IgD-negative memory B cell (primary cell): Measurements from ENCODE around the gene ONECUT2. TPM values are rescaled to one million over a fixed set of nuclear protein-coding genes. Genes with fewer than 3 reads are reported as not detected.
"Not testable (repeated sequence)": the region's sequence is repeated elsewhere in the genome, so short reads cannot be mapped to it uniquely, and the experiment has no call there.

ENCODE experiments used
- H3K27ac Mint-ChIP-seq, 3 donors: one replicate each; pipeline ENCODE4 v1.8.0; 2020 to 2022; ENCODE audit warnings: mild to moderate bottlenecking in 3 of 3, mixed read lengths in 3 of 3, moderate library complexity in 1 of 3
- H3K27me3 Mint-ChIP-seq: one replicate; pipeline ENCODE4 v1.8.0; 2021; ENCODE audit warnings: mixed read lengths
- H3K36me3 Mint-ChIP-seq: one replicate; pipeline ENCODE4 v1.8.0; 2020; ENCODE audit warnings: mild to moderate bottlenecking, mixed read lengths
- H3K4me1 Mint-ChIP-seq, 3 donors: one replicate each; pipeline ENCODE4 v1.8.0; 2020 to 2022; ENCODE audit warnings: mixed read lengths in 3 of 3, mild to moderate bottlenecking in 1 of 3
- H3K4me3 Mint-ChIP-seq, 4 donors: one replicate each; pipeline ENCODE4 v1.8.0; 2020 to 2022; ENCODE audit warnings: mild to moderate bottlenecking in 4 of 4, mixed read lengths in 4 of 4, moderate library complexity in 3 of 4
- H3K9me3 Mint-ChIP-seq, 3 donors: one replicate each; pipeline ENCODE4 v1.8.0; 2020 to 2021; ENCODE audit warnings: mixed read lengths in 3 of 3, mild to moderate bottlenecking in 1 of 3
- polyA plus RNA-seq: library from polyadenylated mRNA; unstranded; fragments of 300-500 nt; fragmentation: Illumina TruSeq; gene quantifications from one replicate; pipeline ENCODE4 v1.2.3, GENCODE V29; 2021

The ONECUT2 gene
- polyA plus RNA-seq, 1 donor from 2014 or later, result not detected

DNA sequence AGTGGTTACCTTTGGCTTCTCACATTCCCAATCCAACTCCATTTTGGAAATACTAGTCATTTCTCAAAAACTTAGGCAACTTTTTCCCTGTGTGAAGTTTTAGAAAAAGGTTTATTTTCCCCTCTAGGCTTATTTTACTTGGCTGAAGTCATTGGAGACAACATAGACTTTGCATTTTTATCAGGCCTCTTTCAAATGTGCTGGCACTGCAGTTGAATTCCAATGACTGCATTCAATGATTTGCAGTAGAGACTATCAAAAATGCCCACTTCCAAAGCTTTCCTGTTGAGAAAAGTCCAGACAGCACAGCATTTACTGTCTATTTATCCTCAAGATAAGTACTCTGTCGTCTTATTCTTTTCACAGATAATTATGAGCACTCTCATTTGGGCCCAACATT, 70.1 kb downstream of the ONECUT2 start:
- H3K27me3 Mint-ChIP-seq, result peaks cover 2% of the 10 kb centered on the region
- no peaks in the 10 kb centered on the region for H3K4me1 Mint-ChIP-seq
- H3K27ac Mint-ChIP-seq, result no peak overlapping the region
- H3K9me3 Mint-ChIP-seq, result no peaks in the 10 kb centered on the region
- no peak overlapping the region for H3K4me3 Mint-ChIP-seq
- H3K36me3 Mint-ChIP-seq, result no peaks in the 10 kb centered on the region

DNA sequence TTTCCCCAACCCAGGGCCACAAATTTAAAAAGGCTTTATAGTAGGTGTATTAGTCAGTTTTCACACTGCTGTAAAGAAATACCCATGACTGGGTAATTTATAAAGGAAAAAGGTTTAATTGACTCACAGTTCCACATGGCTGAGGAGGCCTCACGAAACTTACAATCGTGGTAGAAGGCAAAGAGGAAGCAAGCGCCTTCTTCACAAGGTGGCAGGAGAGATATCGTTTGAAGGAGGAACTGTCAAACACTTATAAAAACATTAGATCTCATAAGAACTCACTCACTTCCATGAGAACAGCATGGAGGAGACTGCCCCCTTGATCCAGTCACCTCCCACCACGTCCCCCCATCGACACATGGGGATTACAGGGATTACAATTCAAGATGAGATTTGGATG, 80.9 kb downstream of the ONECUT2 start:
- peaks cover 0 to 2% (median 0%) of the 10 kb centered on the region in 3 donors for H3K4me1 Mint-ChIP-seq
- peaks cover 14% of the 10 kb centered on the region for H3K27me3 Mint-ChIP-seq
- H3K9me3 Mint-ChIP-seq, result peaks cover 0 to 4% (median 2%) of the 10 kb centered on the region in 3 donors
- H3K4me3 Mint-ChIP-seq, result no peak overlapping the region
- H3K27ac Mint-ChIP-seq, result no peak overlapping the region
- H3K36me3 Mint-ChIP-seq, result peaks cover 2% of the 10 kb centered on the region

DNA sequence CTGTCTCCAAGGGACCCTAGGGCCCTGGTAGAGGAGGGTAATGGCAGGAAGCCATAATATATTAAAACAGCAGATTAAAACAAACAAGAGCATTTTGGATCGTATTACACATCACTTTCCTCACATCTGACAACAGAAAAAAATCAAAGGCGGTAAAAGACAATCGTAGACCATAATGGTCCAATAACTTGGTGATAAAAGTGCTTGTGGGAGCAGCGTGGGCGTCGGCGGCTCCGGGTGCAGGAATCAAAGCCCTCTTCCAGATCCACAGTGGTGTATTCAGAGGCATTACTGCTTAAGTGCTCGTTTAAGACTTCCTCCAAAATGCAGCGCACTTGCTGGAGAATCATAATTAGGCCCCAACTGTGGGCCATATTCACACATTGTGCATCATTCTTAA, 83.4 kb downstream of the ONECUT2 start:
- Mint-ChIP-seq H3K4me3 (no peak overlapping the region), H3K36me3 (peaks cover 2% of the 10 kb centered on the region), H3K4me1 (peaks cover 5 to 6% (median 5%) of the 10 kb centered on the region in 3 donors), H3K9me3 (peaks cover 0 to 2% (median 2%) of the 10 kb centered on the region in 3 donors), H3K27me3 (peaks cover 12% of the 10 kb centered on the region), H3K27ac (no peak overlapping the region)

DNA sequence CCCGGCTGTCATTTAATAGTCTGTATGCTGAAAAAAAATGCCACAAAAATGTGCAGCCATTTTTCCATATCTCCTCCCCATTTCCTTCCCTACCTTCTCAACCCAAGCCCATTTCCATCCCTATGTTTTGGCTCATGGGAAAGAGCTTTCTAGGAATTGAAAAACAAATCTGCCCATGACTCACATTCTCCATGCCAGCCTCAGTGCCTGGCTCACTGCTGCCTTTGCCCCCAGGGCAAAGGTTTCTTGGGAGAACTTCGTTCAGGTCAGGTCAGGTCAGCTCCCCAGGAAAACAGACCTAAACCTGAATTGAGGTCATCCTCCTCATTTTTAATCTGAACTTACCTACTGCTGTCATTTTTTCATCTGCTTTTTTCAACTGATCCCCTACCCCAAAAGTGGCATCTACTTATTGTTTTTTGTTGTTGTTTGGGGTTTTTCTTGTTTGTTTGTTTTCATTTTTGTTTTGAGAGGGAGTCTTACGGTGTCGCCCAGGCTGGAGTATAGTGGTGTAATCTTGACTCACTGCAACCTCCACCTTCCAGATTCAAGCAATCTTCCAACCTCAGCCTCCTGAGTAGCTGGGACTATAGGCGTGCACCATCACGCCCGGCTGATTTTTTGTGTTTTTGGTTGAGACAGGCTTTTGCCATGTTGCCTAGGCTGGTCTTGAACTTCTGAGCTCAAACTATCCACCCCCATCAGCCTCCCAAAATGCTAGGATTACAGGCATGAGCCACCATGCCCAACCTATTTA, 84.7 kb downstream of the ONECUT2 start:
- Mint-ChIP-seq H3K4me1 (peaks cover 5 to 10% (median 6%) of the 10 kb centered on the region in 3 donors), H3K36me3 (peaks cover 2% of the 10 kb centered on the region), H3K9me3 (peaks cover 0 to 2% (median 2%) of the 10 kb centered on the region in 3 donors), H3K27ac (peak overlapping the region in 1 of 3 donors; percentile 53), H3K27me3 (peaks cover 12% of the 10 kb centered on the region), H3K4me3 (peak overlapping the region in 1 of 4 donors; percentile 28)

DNA sequence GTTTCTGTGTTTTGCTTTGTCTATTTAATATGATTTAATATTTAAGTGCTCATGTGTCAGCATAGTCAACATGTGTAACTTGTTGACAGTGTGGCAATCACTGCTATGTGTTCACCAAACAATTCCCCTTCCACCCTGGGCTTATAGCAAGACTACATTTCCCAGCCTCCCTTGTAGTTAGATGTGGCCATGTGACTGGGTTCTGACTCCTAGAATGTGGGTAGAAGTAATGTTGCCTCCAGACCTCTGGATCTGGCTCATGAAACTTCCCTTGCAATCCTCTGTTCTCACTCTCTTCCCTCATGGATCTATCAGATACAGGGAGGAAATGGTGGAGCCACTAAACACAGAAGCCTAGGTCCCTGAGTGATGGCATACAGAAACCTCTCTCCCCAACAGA, 87.2 kb downstream of the ONECUT2 start:
- not testable (repeated sequence) for H3K9me3 Mint-ChIP-seq, H3K4me3 Mint-ChIP-seq, H3K36me3 Mint-ChIP-seq, H3K27ac Mint-ChIP-seq
- Mint-ChIP-seq H3K4me1 (peaks cover 5 to 10% (median 6%) of the 10 kb centered on the region in 3 donors), H3K27me3 (peaks cover 12% of the 10 kb centered on the region)

DNA sequence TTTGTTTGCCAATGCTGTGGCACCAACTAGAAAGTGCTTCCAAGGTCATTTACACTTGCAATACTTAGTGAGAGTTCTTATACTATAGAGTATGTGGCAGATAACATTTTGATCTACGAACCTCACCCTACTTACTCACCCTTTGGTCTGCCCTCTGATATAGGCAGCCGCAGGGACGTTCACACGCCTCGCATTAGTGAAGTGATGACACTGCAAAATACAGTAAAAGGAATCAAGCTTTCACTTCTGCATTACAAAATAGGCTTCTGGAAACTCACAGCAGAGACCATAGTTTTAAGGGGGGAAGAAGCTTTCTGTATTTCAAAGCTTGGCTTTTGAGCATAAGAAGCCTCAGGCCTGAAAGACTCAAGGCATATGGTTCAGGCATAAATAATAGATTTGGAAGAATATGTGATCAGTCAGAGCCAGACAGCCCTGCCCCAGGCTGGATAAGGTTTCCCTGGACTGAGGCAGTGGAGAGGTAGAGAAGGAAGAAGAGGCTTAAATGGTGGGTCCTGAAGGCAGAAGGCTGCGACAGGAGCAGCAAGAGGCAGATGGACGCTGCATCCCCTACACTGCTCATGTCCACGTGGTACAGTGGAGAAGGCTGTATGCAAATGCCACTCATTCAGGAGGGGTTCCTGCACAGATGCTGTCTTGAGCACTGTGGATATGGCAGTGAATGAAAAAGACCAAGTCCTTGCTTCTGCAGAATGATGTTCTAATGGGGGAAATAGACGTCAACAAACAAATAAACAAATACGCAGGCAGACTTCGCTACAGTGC, 88.2 kb downstream of the ONECUT2 start:
- Mint-ChIP-seq H3K9me3 (no peaks in the 10 kb centered on the region), H3K4me3 (no peak overlapping the region), H3K4me1 (peaks cover 5 to 10% (median 6%) of the 10 kb centered on the region in 3 donors), H3K27ac (no peak overlapping the region), H3K27me3 (peaks cover 6% of the 10 kb centered on the region), H3K36me3 (peaks cover 3% of the 10 kb centered on the region)

DNA sequence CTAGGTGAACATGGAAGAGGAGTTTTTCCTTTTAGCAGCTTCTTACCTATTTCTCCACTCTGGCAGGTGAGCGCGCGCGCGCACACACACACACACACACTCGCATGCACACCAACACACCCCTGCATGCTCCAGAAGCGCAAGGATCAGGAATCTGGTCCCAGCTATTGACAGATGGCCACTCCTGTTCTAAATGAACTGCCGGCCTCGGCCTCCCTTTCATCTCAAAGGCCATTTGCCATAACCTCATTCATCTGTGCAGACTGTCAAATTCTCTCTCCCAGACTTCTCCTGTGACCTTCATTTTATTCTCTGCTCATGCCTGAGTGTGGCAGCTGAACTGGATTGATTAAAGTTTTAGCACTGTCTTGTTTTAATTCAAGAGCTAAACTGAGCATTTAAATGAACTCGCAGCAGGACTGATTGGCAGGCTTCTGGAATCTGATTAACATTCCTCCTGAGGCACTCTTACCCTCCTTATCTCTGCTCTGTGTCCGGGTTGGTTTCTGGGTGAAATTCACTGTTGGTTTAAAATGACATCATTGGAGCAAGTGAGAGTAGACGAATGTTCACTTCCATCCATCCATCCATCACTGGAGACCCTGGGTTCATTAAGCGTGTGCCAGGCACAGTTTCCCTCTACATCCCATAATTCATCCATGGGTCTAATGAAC, 92.5 kb downstream of the ONECUT2 start:
- peaks cover 1% of the 10 kb centered on the region for H3K36me3 Mint-ChIP-seq
- H3K4me1 Mint-ChIP-seq, result peaks cover 4 to 10% (median 5%) of the 10 kb centered on the region in 3 donors
- peaks cover 0 to 3% (median 0%) of the 10 kb centered on the region in 3 donors for H3K9me3 Mint-ChIP-seq
- peaks cover 2% of the 10 kb centered on the region for H3K27me3 Mint-ChIP-seq
- no peak overlapping the region for H3K4me3 Mint-ChIP-seq
- no peak overlapping the region for H3K27ac Mint-ChIP-seq

DNA sequence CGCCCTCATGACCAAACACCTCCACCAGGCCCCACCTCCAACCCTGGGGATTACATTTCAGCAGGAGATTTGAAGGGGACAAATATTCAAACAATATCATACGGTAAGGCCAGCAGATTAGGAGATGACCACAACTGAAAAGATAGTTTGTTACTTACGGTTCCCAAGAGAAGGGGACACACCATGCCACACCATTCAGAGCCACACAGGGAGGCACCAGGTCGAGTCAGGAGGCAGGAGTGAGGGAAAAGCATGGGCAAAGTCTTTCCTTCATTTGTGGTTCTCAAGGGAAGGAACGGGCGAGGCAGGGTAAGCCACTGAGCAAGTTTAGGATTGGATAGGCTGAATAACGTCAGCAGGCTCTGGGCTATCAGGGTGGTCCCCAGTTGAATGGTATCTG, 94.0 kb downstream of the ONECUT2 start:
- Mint-ChIP-seq H3K4me3 (peak overlapping the region in 1 of 4 donors; percentile 18), H3K9me3 (peaks cover 0 to 3% (median 0%) of the 10 kb centered on the region in 3 donors), H3K36me3 (peaks cover 1% of the 10 kb centered on the region), H3K4me1 (peaks cover 0 to 3% (median 0%) of the 10 kb centered on the region in 3 donors), H3K27me3 (peaks cover 2% of the 10 kb centered on the region), H3K27ac (no peak overlapping the region)

DNA sequence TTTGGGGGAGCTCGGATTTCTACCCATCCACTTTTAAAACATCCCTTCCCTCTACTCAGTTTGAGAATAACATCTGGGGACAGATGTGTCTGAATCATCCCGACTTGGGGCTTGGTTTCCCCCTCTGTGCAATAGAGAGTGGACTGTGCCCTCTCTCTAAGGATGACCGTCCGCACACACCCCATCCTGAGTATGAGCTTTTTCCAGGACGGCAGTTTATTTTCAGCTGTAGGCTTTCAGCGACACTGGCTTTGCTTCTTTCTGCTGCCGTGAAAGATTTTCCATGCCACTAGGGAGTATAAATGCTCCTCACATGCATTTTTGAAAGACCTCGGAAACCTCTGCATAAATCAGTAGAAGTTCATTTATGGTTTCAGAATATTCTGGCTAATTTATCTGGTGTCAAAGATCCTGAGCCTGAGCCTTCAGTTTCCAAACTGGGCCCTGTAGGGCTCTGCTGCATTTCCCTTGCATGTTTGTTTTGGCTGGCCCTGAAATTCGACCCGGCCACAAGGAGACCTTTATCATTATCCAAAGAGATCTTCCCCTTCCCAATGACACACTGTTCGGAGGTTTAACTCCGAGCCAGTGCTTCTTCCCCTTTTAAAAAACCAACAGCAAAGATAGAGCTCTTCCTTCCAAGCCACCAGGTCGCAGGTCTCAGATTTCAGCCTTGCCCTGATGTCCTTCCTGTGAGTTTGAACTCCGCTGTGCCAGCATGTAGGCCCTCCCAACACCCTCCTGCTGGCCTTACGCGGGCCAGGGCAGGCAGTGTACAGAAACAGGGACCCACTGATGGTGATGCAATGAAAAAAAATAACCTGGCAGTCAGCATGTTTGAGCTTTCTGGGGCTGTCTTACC, 98.1 kb downstream of the ONECUT2 start:
- Mint-ChIP-seq H3K27ac (no peak overlapping the region), H3K36me3 (peaks cover 3% of the 10 kb centered on the region), H3K9me3 (peaks cover 0 to 5% (median 0%) of the 10 kb centered on the region in 3 donors), H3K4me1 (no peaks in the 10 kb centered on the region), H3K4me3 (no peak overlapping the region), H3K27me3 (no peaks in the 10 kb centered on the region)

DNA sequence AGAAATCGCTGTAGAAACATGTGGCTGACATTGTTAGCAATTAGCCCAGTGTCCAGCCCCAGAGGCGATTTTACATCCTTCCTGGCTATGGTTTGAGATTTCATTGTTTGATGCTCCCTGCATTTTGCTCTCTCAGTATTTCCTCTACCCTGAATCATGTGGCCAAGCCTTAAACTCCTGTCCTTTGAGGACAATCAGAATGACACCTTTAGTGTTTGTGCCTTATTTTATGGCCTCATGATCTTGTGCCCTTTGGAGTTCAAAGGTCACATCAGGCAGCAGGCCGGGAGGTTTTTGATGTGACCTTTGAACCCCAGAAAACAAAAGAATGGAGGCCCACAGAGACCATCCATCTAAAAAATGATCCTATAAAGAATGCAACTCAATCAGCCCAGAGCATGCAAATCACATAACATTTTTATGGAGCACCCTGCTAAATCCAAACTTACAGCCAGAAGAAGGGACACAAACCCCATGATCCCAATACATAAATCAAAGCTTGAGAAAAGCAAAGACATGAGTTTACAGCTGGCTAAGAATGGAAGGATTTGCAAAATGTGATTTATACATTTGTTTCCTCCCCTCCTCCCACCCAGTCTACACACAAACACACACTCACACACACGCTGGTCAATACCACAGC, 98.8 kb downstream of the ONECUT2 start:
- Mint-ChIP-seq H3K4me1 (no peaks in the 10 kb centered on the region), H3K9me3 (peaks cover 0 to 5% (median 0%) of the 10 kb centered on the region in 3 donors), H3K27ac (no peak overlapping the region), H3K27me3 (no peaks in the 10 kb centered on the region), H3K4me3 (no peak overlapping the region), H3K36me3 (peaks cover 3% of the 10 kb centered on the region)

DNA sequence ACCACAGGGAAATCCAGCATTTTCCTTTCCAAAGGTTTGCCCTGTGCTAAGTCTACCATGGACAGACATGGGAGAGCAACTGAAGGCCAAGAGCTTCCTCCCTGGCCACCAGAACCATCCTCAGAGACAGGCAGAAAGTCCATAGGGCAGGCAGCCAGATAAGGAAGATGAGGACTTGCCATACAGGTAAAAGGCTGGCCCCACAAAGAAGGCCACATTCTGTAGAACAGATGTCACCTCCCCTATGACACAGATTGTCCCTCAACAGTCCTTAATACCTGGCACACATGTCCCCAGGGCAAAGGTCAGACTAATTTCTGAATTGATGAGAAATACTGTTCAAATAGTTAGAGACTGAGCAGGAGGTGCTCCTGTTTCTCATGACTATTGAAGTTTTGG, 99.3 kb downstream of the ONECUT2 start:
- Mint-ChIP-seq H3K4me3 (no peak overlapping the region), H3K27ac (no peak overlapping the region), H3K9me3 (peaks cover 0 to 3% (median 0%) of the 10 kb centered on the region in 3 donors), H3K36me3 (peaks cover 3% of the 10 kb centered on the region), H3K27me3 (no peaks in the 10 kb centered on the region), H3K4me1 (no peaks in the 10 kb centered on the region)

DNA sequence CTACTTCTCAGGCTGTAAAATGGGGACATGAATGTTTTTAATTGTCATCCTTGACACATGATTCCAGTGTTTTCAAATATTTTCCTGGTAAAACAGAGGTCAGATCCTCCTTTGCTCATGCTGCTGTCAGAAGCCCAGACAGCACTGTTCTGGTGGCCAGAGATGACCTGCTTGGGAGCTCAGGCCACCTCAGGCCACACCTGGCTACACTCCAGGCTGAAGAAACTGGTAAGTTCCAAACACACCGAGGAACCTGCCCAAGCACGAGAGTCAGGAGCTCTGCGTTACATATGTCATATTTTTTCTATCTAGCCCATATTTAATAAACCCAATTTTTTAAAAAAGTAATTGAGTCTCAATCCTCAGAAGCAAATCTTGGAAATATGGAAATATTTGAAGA, 103.4 kb downstream of the ONECUT2 start:
- Mint-ChIP-seq H3K27me3 (peaks cover 3% of the 10 kb centered on the region), H3K9me3 (peaks cover 0 to 2% (median 0%) of the 10 kb centered on the region in 3 donors), H3K4me1 (no peaks in the 10 kb centered on the region)

DNA sequence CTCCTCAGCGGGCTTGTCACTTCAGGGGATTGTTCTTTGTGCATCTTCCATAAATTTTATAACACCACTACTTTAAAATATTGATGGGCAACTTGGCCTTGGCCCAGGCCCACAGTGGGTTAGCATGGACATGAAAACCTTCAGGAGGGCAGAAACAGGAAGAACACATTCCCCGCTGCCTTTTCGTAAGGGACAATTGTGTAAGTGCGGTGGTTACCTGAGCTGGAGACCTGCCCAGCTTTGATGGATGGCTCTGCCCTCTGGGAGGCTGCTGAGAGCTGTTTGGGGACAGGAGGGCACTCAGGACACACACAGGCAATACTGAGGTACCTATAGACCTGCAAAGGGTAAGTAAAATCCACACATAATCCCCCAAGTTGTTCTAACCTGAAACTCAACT, 104.5 kb downstream of the ONECUT2 start:
- Mint-ChIP-seq H3K36me3 (peaks cover 3% of the 10 kb centered on the region), H3K4me1 (peaks cover 0 to under 1% (median 0%) of the 10 kb centered on the region in 3 donors), H3K27ac (peak overlapping the region in 1 of 3 donors; percentile 46), H3K9me3 (peaks cover 0 to 2% (median 0%) of the 10 kb centered on the region in 3 donors), H3K27me3 (peaks cover 3% of the 10 kb centered on the region), H3K4me3 (no peak overlapping the region)

More for the DNA sequence above, 103.4 kb downstream of the ONECUT2 start:
- Mint-ChIP-seq H3K4me3 (no peak overlapping the region), H3K36me3 (peaks cover 3% of the 10 kb centered on the region), H3K27ac (no peak overlapping the region)
